Measurements from ENCODE around the gene RAPGEF1.

Gene RAPGEF1

GRCh38 chr9:131695836-131696460, 43.9 kb downstream of the RAPGEF1 start:
- H3K4me3 ChIP-seq (ENCODE audit: severe bottlenecking) = no peak overlapping the region
- no peaks in the 10 kb centered on the region for H3K27me3 ChIP-seq (ENCODE audit: insufficient read depth, poor library complexity, severe bottlenecking)
- no peaks in the 10 kb centered on the region for H3K4me1 ChIP-seq (ENCODE audit: insufficient read depth, poor library complexity, severe bottlenecking)
- DNase-seq (ENCODE audit: low spot score) (no peak), ATAC-seq (ENCODE audit: low read depth) (no peak)
- H3K9me3 ChIP-seq (ENCODE audit: severe bottlenecking) = no peaks in the 10 kb centered on the region
- H3K36me3 ChIP-seq (ENCODE audit: low read depth) = no peaks in the 10 kb centered on the region
- TF ChIP-seq, protein P1, sequence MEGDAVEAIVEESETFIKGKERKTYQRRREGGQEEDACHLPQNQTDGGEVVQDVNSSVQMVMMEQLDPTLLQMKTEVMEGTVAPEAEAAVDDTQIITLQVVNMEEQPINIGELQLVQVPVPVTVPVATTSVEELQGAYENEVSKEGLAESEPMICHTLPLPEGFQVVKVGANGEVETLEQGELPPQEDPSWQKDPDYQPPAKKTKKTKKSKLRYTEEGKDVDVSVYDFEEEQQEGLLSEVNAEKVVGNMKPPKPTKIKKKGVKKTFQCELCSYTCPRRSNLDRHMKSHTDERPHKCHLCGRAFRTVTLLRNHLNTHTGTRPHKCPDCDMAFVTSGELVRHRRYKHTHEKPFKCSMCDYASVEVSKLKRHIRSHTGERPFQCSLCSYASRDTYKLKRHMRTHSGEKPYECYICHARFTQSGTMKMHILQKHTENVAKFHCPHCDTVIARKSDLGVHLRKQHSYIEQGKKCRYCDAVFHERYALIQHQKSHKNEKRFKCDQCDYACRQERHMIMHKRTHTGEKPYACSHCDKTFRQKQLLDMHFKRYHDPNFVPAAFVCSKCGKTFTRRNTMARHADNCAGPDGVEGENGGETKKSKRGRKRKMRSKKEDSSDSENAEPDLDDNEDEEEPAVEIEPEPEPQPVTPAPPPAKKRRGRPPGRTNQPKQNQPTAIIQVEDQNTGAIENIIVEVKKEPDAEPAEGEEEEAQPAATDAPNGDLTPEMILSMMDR (IDR thresholded peaks at IDR 0.05; ENCODE audit: poor library complexity, severe bottlenecking) = no peak
- H3K27ac ChIP-seq (ENCODE audit: poor library complexity, severe bottlenecking) = no peak overlapping the region

DNA sequence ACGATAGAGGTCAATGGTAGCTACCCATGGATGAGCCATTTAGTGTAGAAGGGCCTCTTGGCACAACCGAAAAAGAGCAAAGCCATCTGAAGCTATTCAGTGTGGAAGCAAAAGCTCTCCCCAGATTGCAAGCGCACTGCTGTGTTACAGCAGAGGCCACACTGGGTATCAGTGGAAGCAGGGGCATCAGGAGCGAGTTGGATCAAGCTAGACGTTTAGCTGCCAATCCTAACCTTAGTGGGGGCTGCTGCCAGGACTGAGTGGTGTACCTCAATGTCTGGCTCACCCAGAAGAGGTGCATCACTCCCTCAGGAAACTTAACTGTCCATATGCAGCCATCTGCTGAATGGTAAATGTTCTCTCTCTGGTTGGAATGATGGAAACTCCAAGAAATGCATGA, 44.5 kb downstream of the RAPGEF1 start:
- H3K9me3 ChIP-seq (ENCODE audit: severe bottlenecking) = no peaks in the 10 kb centered on the region
- no peaks in the 10 kb centered on the region for H3K36me3 ChIP-seq (ENCODE audit: low read depth)
- no peak for ATAC-seq (ENCODE audit: low read depth)
- no peaks in the 10 kb centered on the region for H3K4me1 ChIP-seq (ENCODE audit: insufficient read depth, poor library complexity, severe bottlenecking)
- no peak for DNase-seq (ENCODE audit: low spot score)
- H3K4me3 ChIP-seq (ENCODE audit: severe bottlenecking) = no peak overlapping the region
- no peaks in the 10 kb centered on the region for H3K27me3 ChIP-seq (ENCODE audit: insufficient read depth, poor library complexity, severe bottlenecking)
- TF ChIP-seq, protein P1 (IDR thresholded peaks at IDR 0.05; ENCODE audit: poor library complexity, severe bottlenecking) = no peak
- H3K27ac ChIP-seq (ENCODE audit: poor library complexity, severe bottlenecking) = no peak overlapping the region

DNA sequence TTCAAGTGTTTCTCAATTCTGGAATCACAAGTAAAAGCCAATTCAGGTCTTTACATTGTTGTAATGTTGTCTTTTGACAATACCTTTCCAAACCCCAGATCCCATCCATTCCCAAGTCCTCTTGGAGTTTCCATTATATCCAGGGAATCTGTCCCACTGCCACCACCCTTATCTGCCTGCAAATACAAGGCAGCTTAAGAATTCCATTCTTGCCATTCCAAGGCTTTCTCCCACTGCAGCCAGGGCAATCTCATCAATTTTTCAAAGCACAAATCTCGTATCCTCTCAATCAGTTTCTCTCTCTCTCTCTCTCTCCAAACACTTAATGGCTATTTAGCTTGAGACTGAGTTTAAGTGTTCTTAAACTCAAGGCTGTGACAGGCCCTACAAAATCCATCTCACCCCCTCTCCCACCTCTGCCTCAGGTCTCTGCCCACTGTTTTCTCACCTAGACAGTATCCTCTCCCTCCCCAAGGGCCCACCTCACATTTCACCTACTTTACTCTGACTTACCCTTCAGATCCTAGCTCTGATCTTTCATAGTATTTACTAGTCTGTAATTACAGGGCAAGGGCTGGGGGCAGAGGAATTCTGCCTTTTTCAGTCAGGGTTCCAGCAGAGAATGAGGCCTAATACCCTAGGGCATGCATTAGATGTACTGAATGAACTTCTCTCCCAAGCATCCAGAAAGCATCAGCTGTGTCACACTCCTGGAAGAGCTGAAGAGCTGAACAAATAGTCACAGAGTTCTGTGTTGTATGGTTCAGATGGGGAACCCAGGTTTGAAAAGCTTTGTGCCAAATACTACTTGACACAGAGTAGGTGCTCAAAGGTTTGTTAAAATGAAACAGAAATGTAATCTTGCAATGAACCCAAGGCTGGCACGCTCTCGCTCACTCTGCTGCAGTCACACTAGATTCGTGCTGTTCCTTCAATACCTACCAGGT, 46.0 kb downstream of the RAPGEF1 start:
- H3K27ac ChIP-seq (ENCODE audit: poor library complexity, severe bottlenecking) = no peak overlapping the region
- no peaks in the 10 kb centered on the region for H3K36me3 ChIP-seq (ENCODE audit: low read depth)
- H3K9me3 ChIP-seq (ENCODE audit: severe bottlenecking) = no peaks in the 10 kb centered on the region
- no peak overlapping the region for H3K4me3 ChIP-seq (ENCODE audit: severe bottlenecking)
- H3K4me1 ChIP-seq (ENCODE audit: insufficient read depth, poor library complexity, severe bottlenecking) = no peaks in the 10 kb centered on the region
- DNase-seq (ENCODE audit: low spot score) = no peak
- H3K27me3 ChIP-seq (ENCODE audit: insufficient read depth, poor library complexity, severe bottlenecking) = no peaks in the 10 kb centered on the region
- ATAC-seq (ENCODE audit: low read depth) = no peak
- TF ChIP-seq, protein P1 (IDR thresholded peaks at IDR 0.05; ENCODE audit: poor library complexity, severe bottlenecking) = no peak

GRCh38 chr9:131692612-131693562, 47.0 kb downstream of the RAPGEF1 start:
- ATAC-seq (ENCODE audit: low read depth) = no peak
- Histone ChIP-seq H3K4me1 (ENCODE audit: insufficient read depth, poor library complexity, severe bottlenecking) (no peaks in the 10 kb centered on the region), H3K4me3 (ENCODE audit: severe bottlenecking) (no peak overlapping the region)

More at GRCh38 chr9:131692612-131693562, 47.0 kb downstream of the RAPGEF1 start:
- H3K9me3 ChIP-seq (ENCODE audit: severe bottlenecking) = no peaks in the 10 kb centered on the region
- no peaks in the 10 kb centered on the region for H3K36me3 ChIP-seq (ENCODE audit: low read depth)
- no peak overlapping the region for H3K27ac ChIP-seq (ENCODE audit: poor library complexity, severe bottlenecking)
- no peak for DNase-seq (ENCODE audit: low spot score)
- no peaks in the 10 kb centered on the region for H3K27me3 ChIP-seq (ENCODE audit: insufficient read depth, poor library complexity, severe bottlenecking)
- TF ChIP-seq, protein P1 (IDR thresholded peaks at IDR 0.05; ENCODE audit: poor library complexity, severe bottlenecking) = no peak

Measured in RWPE2 (cell line).